ENCODE data around the gene KIF17.

The KIF17 gene

GRCh38 chr1:20616847-20617487 is 100.8 kb downstream of the KIF17 start:
- no peak for DNase-seq

GRCh38 chr1:20615946-20616846 is 101.6 kb downstream of the KIF17 start:
- DNase-seq: no peak

- DNase-seq: no peak
Observed at GRCh38 chr1:20614131-20614579, 103.7 kb downstream of the KIF17 start.

All from SHP77 treated with DMSO at 0.1 percent for 48 hours (cell line).